Measurements from ENCODE around the gene FZD4.

GRCh38 chr11:86977441-86978050, 22.4 kb upstream of the FZD4 start:
- no peak for TF ChIP-seq CTCF (IDR thresholded peaks at IDR 0.05)
- TF ChIP-seq POLR2A (IDR thresholded peaks at IDR 0.05): no peak
